Astrocyte of the cerebellum (primary cell): Measurements from ENCODE around the gene NRCAM.

Source experiments
- DNase-seq: peaks from one replicate; pipeline ENCODE4 v3.0.0-alpha.2; 2011; ENCODE audit warnings: low read depth
- H3K4me3 ChIP-seq: 2 replicates; pipeline ENCODE4 v1.5.1; 2011; ENCODE audit warnings: mild to moderate bottlenecking, low read depth, low read length, moderate library complexity
- CTCF ChIP-seq: IDR thresholded peaks from 2 replicates; pipeline ENCODE4 v1.5.1; 2012; ENCODE audit warnings: low read length, low read depth, moderate library complexity, mild to moderate bottlenecking; ENCODE audit errors: missing control alignments
- in situ Hi-C: cut with HindIII; loops from 2 replicates; pipeline ENCODE4 v1.10.0; 2017; ENCODE audit warnings: low sequenced_read_pairs

The NRCAM gene

DNA sequence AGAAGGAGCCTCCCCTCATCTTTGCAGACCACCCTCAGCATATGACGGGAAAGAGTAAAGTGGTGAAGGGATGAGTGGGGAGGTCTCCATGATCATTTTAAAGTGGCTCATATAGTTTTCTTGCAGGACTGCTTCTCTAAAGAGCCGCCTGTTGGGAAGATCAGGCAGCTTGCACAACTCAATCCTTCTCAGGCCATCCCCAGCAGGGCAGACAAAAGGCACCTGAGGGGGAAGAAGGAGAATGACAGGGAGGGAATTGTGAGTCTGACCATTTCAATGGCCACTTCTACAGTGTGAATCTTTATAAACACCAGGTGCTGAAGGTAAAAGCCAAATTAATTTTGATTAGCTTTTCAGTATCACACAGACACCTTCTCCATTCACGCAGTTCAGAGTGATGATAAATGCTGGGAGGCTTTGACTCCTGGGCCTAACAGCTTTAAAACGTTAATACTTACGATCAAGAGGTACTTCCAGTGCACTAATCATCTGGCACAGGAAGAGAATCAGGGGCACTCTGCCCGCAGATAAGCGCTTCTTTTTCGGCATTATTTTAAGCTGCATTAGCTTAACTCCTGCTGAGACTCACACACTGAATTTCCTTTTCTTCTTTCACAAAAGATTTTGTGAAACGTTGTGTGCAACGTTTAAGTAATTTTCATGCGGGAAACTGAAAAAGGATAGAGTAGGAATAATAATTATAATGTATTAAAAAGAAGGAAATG, 216.6 kb downstream of the NRCAM start:
- TF ChIP-seq CTCF, result no peak
- in situ Hi-C loops, result no loop called here
- no peak overlapping the region for H3K4me3 ChIP-seq
- DNase-seq, result no peak

GRCh38 chr7:108236681-108237415, 219.4 kb downstream of the NRCAM start:
- DNase-seq, result no peak
- H3K4me3 ChIP-seq, result no peak overlapping the region
- no peak for TF ChIP-seq CTCF
- in situ Hi-C loops, result no loop called here

DNA sequence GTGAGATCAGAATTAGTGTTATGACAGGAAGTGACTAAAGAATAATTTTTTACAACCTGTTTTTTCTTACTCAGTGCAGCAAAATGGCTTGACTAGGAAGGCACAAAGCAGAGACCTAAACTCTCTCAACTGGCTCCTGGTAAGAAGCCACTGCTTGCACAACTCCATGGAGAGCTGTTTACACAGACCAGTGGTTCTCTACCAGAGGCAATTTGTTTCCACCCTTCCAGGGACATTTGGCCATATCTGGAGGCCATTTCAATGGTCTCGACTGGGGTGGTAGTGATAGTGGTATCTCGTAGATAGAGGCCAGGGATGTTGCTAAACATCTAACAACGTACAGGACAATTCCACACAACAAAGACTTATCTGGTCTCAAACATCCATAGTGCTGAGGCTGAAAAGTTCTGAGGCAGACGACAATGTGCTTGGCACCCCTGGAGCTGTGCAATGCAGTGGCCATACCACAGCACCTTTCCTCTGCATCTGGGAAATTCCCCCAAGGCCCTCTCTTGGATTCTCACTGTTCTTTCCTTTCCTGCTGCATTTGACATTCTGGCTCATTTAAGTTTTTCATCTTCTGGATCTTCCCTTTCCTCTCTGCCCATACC, 220.7 kb downstream of the NRCAM start:
- DNase-seq, result no peak
- no peak for TF ChIP-seq CTCF
- no peak overlapping the region for H3K4me3 ChIP-seq
- in situ Hi-C loops, result no loop called here

DNA sequence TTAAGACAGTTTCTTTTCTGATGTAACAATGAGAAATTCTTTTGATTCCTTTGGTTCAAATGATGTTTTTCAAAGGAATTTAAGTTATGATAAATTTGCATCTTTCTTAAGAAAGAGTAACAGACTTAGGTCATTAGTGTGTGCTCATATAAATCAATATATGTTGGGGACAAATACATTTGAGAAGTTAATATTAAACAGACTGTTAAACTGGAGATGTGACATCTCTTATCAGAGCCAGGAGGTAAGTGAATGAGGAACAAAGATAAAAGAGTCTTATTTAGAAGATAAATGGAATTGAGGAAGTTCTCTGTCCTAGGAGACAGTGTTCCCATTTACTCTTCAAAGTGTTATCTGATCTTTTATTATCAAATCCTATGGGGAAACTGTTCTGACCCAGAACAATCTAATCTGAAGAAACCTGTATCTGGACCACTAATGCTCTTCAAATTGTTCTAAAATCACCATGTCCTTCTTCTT, 221.2 kb downstream of the NRCAM start:
- in situ Hi-C loops, result no loop called here
- no peak overlapping the region for H3K4me3 ChIP-seq
- TF ChIP-seq CTCF, result no peak
- no peak for DNase-seq

GRCh38 chr7:108234281-108234680, 222.0 kb downstream of the NRCAM start:
- TF ChIP-seq CTCF, result no peak
- DNase-seq, result no peak
- in situ Hi-C loops, result no loop called here
- no peak overlapping the region for H3K4me3 ChIP-seq

DNA sequence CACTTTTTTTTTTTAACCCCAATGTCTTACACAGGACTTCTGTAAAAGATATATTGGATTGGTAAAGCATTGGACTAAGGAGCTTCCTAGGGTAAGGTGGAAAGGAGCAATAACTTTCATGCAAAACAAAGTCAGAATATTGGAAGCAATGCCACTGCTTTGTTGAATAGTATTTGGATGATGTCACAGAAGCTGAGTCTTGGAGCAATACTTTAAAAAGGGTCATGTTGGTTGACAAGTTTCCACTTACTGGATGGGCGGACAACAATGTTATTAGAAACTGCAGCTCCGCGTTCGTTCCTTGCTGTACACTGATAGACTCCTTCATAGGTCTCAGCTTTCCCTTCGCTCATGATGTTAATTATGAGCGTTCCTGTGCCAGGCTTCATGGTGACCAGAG, 224.2 kb downstream of the NRCAM start:
- DNase-seq, result no peak
- no peak for TF ChIP-seq CTCF
- in situ Hi-C loops, result no loop called here
- no peak overlapping the region for H3K4me3 ChIP-seq
